A673 (cell line): Measurements from ENCODE around the gene KRT1. TPM values are rescaled to one million over a fixed set of nuclear protein-coding genes. Genes with fewer than 3 reads are reported as not detected.
"Not testable (repeated sequence)": the region's sequence is repeated elsewhere in the genome, so short reads cannot be mapped to it uniquely, and the experiment has no call there.

Source experiments
- BruUV-seq: library from RNA; stranded (reverse); fragments of 400-500 nt; replicated peaks from 2 replicates; lab custom pipeline; 2021; lab: Mats Ljungman, UMichigan
- CTCF ChIA-PET: fragments of 300-600 bp; sonication (Branson Sonifier 250); formaldehyde crosslinking; loops from one replicate; lab custom pipeline; 2022; ENCODE audit warnings: antibody characterized with exemption; lab: Charles Lee
- POLR2A ChIA-PET: fragments of 300-600 bp; sonication (Branson Sonifier 250); formaldehyde crosslinking; loops from one replicate; lab custom pipeline; 2022; ENCODE audit warnings: antibody characterized with exemption; ENCODE audit not compliant: low non-redundant PET; lab: Charles Lee
- DNase-seq: peaks from one replicate; pipeline ENCODE4 v3.0.0-alpha.2; 2015; ENCODE audit warnings: low spot score
- H3K27ac ChIP-seq: fragments of 200-600 bp; sonication (generic); 2 replicates; pipeline ENCODE4 v1.5.1; 2016; ENCODE audit warnings: mixed run types, low read depth, mild to moderate bottlenecking, mixed read lengths, antibody characterized with exemption, low read length; ENCODE audit not compliant: poor library complexity, severe bottlenecking
- H3K27me3 ChIP-seq: fragments of 200-600 bp; sonication (generic); replicated peaks from 2 replicates; pipeline ENCODE4 v1.6.1; 2017; ENCODE audit warnings: mixed run types, low read depth, mild to moderate bottlenecking, mixed read lengths, antibody characterized with exemption, low read length; ENCODE audit not compliant: insufficient read depth, poor library complexity
- H3K36me3 ChIP-seq: fragments of 200-600 bp; sonication (generic); 2 replicates; pipeline ENCODE4 v1.6.1; 2016; ENCODE audit warnings: mixed run types, mild to moderate bottlenecking, mixed read lengths, antibody characterized with exemption, low read length; ENCODE audit not compliant: insufficient read depth, poor library complexity, severe bottlenecking
- H3K4me1 ChIP-seq: fragments of 200-600 bp; sonication (generic); 2 replicates; pipeline ENCODE4 v1.6.1; 2017; ENCODE audit warnings: mixed run types, mild to moderate bottlenecking, mixed read lengths, antibody characterized with exemption, low read length; ENCODE audit not compliant: insufficient read depth, poor library complexity, severe bottlenecking
- H3K4me3 ChIP-seq: fragments of 200-600 bp; sonication (generic); 2 replicates; pipeline ENCODE4 v1.5.1; 2016; ENCODE audit warnings: low read depth, mixed run types, mild to moderate bottlenecking, mixed read lengths, low read length; ENCODE audit not compliant: poor library complexity, severe bottlenecking
- H3K9me3 ChIP-seq: fragments of 200-600 bp; sonication (generic); 2 replicates; pipeline ENCODE4 v1.6.1; 2016; ENCODE audit warnings: mixed run types, low read depth, mild to moderate bottlenecking, mixed read lengths, antibody characterized with exemption, low read length; ENCODE audit not compliant: poor library complexity, severe bottlenecking
- CTCF ChIP-seq: fragments of 300-800, 200-600 bp; sonication (generic); conservative IDR thresholded peaks from 2 replicates; pipeline ENCODE4 v1.5.1; 2017; ENCODE audit warnings: low read depth, mild to moderate bottlenecking, antibody characterized with exemption, low read length, moderate library complexity, mixed read lengths
- EZH2 ChIP-seq: fragments of 200-600 bp; sonication (generic); IDR thresholded peaks from 2 replicates; pipeline ENCODE4 v1.6.1; 2017; ENCODE audit warnings: borderline replicate concordance, low read depth, mild to moderate bottlenecking, mixed read lengths, antibody characterized with exemption, low read length; ENCODE audit not compliant: poor library complexity, severe bottlenecking
- intact Hi-C: fragments of 100-400 bp; cut with micrococcal nuclease; formaldehyde crosslinking; loops from one replicate; pipeline ENCODE4 v1.10.0; 2022; ENCODE audit not compliant: unreplicated experiment
- total RNA-seq: library from RNA; stranded (reverse); gene quantifications from 2 replicates; pipeline ENCODE4 v1.2.3, GENCODE V29; 2021

KRT1 gene
- total RNA-seq, 1 experiment from 2014 or later: not detected

GRCh38 chr12:52672321-52672933, 7.8 kb downstream of the KRT1 start:
- DNase-seq: no peak
- CTCF ChIA-PET: no interaction called here

GRCh38 chr12:52670961-52671360, 9.2 kb downstream of the KRT1 start:
- no peaks in the 10 kb centered on the region for H3K4me1 ChIP-seq
- H3K36me3 ChIP-seq: no peaks in the 10 kb centered on the region
- H3K4me3 ChIP-seq: no peak overlapping the region
- ChIA-PET POLR2A (no interaction called here), CTCF (no interaction called here)
- intact Hi-C loops: no loop called here
- H3K9me3 ChIP-seq: no peaks in the 10 kb centered on the region
- no TSS peak for BruUV-seq
- no peak for TF ChIP-seq EZH2
- no peak for TF ChIP-seq CTCF
- H3K27ac ChIP-seq: no peak overlapping the region
- DNase-seq: no peak
- H3K27me3 ChIP-seq: no peaks in the 10 kb centered on the region

More at GRCh38 chr12:52672321-52672933, 7.8 kb downstream of the KRT1 start:
- TF ChIP-seq CTCF: no peak
- TF ChIP-seq EZH2: no peak
- Histone ChIP-seq H3K4me3 (no peak overlapping the region), H3K27ac (no peak overlapping the region), H3K4me1 (no peaks in the 10 kb centered on the region), H3K9me3 (no peaks in the 10 kb centered on the region), H3K36me3 (no peaks in the 10 kb centered on the region), H3K27me3 (no peaks in the 10 kb centered on the region)
- POLR2A ChIA-PET: no interaction called here
- no TSS peak for BruUV-seq
- intact Hi-C loops: no loop called here

- H3K27ac ChIP-seq: no peak overlapping the region
- no peak overlapping the region for H3K4me3 ChIP-seq
- no peaks in the 10 kb centered on the region for H3K9me3 ChIP-seq
- no peaks in the 10 kb centered on the region for H3K4me1 ChIP-seq
- ChIA-PET POLR2A (no interaction called here), CTCF (no interaction called here)
- H3K27me3 ChIP-seq: no peaks in the 10 kb centered on the region
- DNase-seq: no peak
- H3K36me3 ChIP-seq: no peaks in the 10 kb centered on the region
- no TSS peak for BruUV-seq
- intact Hi-C loops: no loop called here
- no peak for TF ChIP-seq EZH2
- no peak for TF ChIP-seq CTCF
These were observed 9.7 kb downstream of the KRT1 start for GRCh38 chr12:52670506-52670905.

- POLR2A ChIA-PET: not testable (repeated sequence)
These were observed 10.3 kb downstream of the KRT1 start for GRCh38 chr12:52669941-52670340.

More at GRCh38 chr12:52669941-52670340, 10.3 kb downstream of the KRT1 start:
- H3K9me3 ChIP-seq, H3K4me3 ChIP-seq, DNase-seq, H3K27me3 ChIP-seq, BruUV-seq, H3K27ac ChIP-seq, H3K36me3 ChIP-seq, H3K4me1 ChIP-seq, intact Hi-C loops, CTCF ChIA-PET: not testable (repeated sequence)
